ENCODE measurements around the gene DUSP18. TPM values are rescaled to one million over a fixed set of nuclear protein-coding genes. Genes with fewer than 3 reads are reported as not detected.

Gene DUSP18
- polyA plus RNA-seq, 3 donors: 13.2 to 34.5 (median 18.9) TPM

DNA sequence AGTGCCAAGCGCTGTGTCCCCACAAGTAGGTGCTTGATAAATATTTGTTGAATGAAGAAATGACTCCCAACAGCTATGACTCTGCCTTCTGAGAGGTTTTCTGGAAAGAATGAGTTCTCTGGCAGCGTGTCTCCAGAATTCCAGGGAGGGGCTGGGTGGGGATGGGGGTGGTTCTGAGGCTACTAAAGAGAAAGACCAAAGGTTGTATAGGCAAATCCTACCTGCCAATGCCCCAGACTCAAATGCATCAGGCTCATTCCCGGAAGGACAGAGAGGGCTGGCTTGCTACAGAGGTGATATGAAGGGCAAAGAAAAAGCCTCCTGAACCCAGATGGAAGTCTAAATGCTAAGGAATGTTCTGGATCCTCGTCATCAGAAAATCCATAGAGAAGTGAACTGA is 1.9 kb downstream of the DUSP18 start:
- DNase-seq: no peak
- Histone ChIP-seq H2AFZ (ENCODE audit: insufficient read depth, low read depth, low read length, poor library complexity, severe bottlenecking) (no peak overlapping the region), H3K27me3 (ENCODE audit: control insufficient read depth in 2 of 2, insufficient read depth in 2 of 2, low read length in 2 of 2) (peaks cover 6 to 11% of the 10 kb centered on the region in 2 donors), H3K4me1 (ENCODE audit: control insufficient read depth in 1 of 2, insufficient read depth in 2 of 2, low read length in 2 of 2) (peaks cover 19 to 26% of the 10 kb centered on the region in 2 donors), H3K79me2 (ENCODE audit: insufficient read depth, low read length) (peaks cover 4% of the 10 kb centered on the region), H3K27ac (ENCODE audit: low read depth in 1 of 2, low read length in 2 of 2) (no peak overlapping the region), H3K9ac (ENCODE audit: insufficient read depth, low read length, poor library complexity, severe bottlenecking) (no peak overlapping the region), H3K36me3 (replicated peaks in 1 of 2; ENCODE audit: control insufficient read depth in 1 of 2, insufficient read depth in 2 of 2, low read length in 2 of 2) (peaks cover 34 to 49% of the 10 kb centered on the region in 2 donors), H3K9me3 (replicated peaks in 1 of 2; ENCODE audit: control insufficient read depth in 1 of 2, insufficient read depth in 1 of 2, low read length in 2 of 2) (no peaks in the 10 kb centered on the region), H3K4me2 (replicated peaks; ENCODE audit: extremely low read depth, low read length, poor library complexity, severe bottlenecking) (no peak overlapping the region), H4K20me1 (ENCODE audit: insufficient read depth, low read length) (peaks cover 12% of the 10 kb centered on the region), H3K4me3 (replicated peaks in 1 of 3; ENCODE audit: low read depth in 2 of 3, low read length in 3 of 3) (no peak overlapping the region)
- TF ChIP-seq, protein P1, sequence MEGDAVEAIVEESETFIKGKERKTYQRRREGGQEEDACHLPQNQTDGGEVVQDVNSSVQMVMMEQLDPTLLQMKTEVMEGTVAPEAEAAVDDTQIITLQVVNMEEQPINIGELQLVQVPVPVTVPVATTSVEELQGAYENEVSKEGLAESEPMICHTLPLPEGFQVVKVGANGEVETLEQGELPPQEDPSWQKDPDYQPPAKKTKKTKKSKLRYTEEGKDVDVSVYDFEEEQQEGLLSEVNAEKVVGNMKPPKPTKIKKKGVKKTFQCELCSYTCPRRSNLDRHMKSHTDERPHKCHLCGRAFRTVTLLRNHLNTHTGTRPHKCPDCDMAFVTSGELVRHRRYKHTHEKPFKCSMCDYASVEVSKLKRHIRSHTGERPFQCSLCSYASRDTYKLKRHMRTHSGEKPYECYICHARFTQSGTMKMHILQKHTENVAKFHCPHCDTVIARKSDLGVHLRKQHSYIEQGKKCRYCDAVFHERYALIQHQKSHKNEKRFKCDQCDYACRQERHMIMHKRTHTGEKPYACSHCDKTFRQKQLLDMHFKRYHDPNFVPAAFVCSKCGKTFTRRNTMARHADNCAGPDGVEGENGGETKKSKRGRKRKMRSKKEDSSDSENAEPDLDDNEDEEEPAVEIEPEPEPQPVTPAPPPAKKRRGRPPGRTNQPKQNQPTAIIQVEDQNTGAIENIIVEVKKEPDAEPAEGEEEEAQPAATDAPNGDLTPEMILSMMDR (IDR thresholded peaks at IDR 0.05): no peak
- Mint-ChIP-seq H3K4me1 (peaks cover 19% of the 10 kb centered on the region), H3K27me3 (ENCODE audit: low read depth in 3 of 3) (peaks cover 12 to 23% (median 17%) of the 10 kb centered on the region in 3 donors), H3K36me3 (peaks cover 39 to 44% of the 10 kb centered on the region in 2 donors), H3K27ac (no peak overlapping the region), H3K9me3 (peaks cover 0 to 1% (median 0%) of the 10 kb centered on the region in 7 donors), H3K4me3 (no peak overlapping the region)
- intact Hi-C loops (cut with micrococcal nuclease): loop anchor here in 1 of 2 donors (5.0 kb wide), 1 partner anchor 73 kb away; the partner anchor contains the start of gene PES1
- WGBS (ENCODE audit: insufficient coverage): 100% methylated on average over 2 of the region's 4 CpGs

- peak overlapping the region in 3 of 7 donors; percentile 13 to 28 (median 25) for H3K27ac Mint-ChIP-seq
- peaks cover 0 to 1% (median 0%) of the 10 kb centered on the region in 7 donors for H3K9me3 Mint-ChIP-seq
- H3K4me3 Mint-ChIP-seq: no peak overlapping the region
These were observed 2.4 kb downstream of the DUSP18 start for GRCh38 chr22:30665266-30665665.

More at GRCh38 chr22:30665266-30665665, 2.4 kb downstream of the DUSP18 start:
- H3K9ac ChIP-seq (ENCODE audit: insufficient read depth, low read length, poor library complexity, severe bottlenecking): no peak overlapping the region
- H3K4me3 ChIP-seq (replicated peaks in 1 of 3; ENCODE audit: low read depth in 2 of 3, low read length in 3 of 3): no peak overlapping the region
- H3K27ac ChIP-seq (ENCODE audit: low read depth in 1 of 2, low read length in 2 of 2): no peak overlapping the region
- TF ChIP-seq, protein P1 (IDR thresholded peaks at IDR 0.05): no peak
- H3K79me2 ChIP-seq (ENCODE audit: insufficient read depth, low read length): peaks cover 4% of the 10 kb centered on the region
- H4K20me1 ChIP-seq (ENCODE audit: insufficient read depth, low read length): peaks cover 12% of the 10 kb centered on the region
- H3K4me1 ChIP-seq (ENCODE audit: control insufficient read depth in 1 of 2, insufficient read depth in 2 of 2, low read length in 2 of 2): peaks cover 19 to 26% of the 10 kb centered on the region in 2 donors
- peaks cover 6 to 11% of the 10 kb centered on the region in 2 donors for H3K27me3 ChIP-seq (ENCODE audit: control insufficient read depth in 2 of 2, insufficient read depth in 2 of 2, low read length in 2 of 2)
- WGBS (ENCODE audit: insufficient coverage): 92% methylated on average over 1 of the region's 2 CpGs
- no peak overlapping the region for H3K4me2 ChIP-seq (replicated peaks; ENCODE audit: extremely low read depth, low read length, poor library complexity, severe bottlenecking)
- Mint-ChIP-seq H3K4me1 (peaks cover 19% of the 10 kb centered on the region), H3K36me3 (peaks cover 43 to 50% of the 10 kb centered on the region in 2 donors), H3K27me3 (ENCODE audit: low read depth in 3 of 3) (peaks cover 11 to 20% (median 13%) of the 10 kb centered on the region in 3 donors)
- no peak for DNase-seq
- no peak overlapping the region for H2AFZ ChIP-seq (ENCODE audit: insufficient read depth, low read depth, low read length, poor library complexity, severe bottlenecking)
- H3K9me3 ChIP-seq (replicated peaks in 1 of 2; ENCODE audit: control insufficient read depth in 1 of 2, insufficient read depth in 1 of 2, low read length in 2 of 2): no peaks in the 10 kb centered on the region
- intact Hi-C loops (cut with micrococcal nuclease): loop anchor here in 1 of 2 donors (5.0 kb wide), 1 partner anchor 73 kb away; the partner anchor contains the start of gene PES1
- H3K36me3 ChIP-seq (replicated peaks in 1 of 2; ENCODE audit: control insufficient read depth in 1 of 2, insufficient read depth in 2 of 2, low read length in 2 of 2): peaks cover 34 to 54% of the 10 kb centered on the region in 2 donors
